ENCODE data around the gene FAM193B.
A peak's percentile ranks its signal among the peaks of the same experiment; 100 is the strongest.

Gene FAM193B

GRCh38 chr5:177474846-177475562 is 79.4 kb downstream of the FAM193B start:
- H3K9ac ChIP-seq (ENCODE audit: low read length), result no peak overlapping the region
- H3K4me2 ChIP-seq (ENCODE audit: low read length), result no peak overlapping the region
- no peak overlapping the region for H3K4me3 ChIP-seq (ENCODE audit: low read length)
- H3K56ac ChIP-seq (ENCODE audit: low read length), result peak overlapping the region; percentile 37
- H3K27me3 ChIP-seq (ENCODE audit: insufficient read depth, low read length, poor library complexity), result no peaks in the 10 kb centered on the region
- H3K18ac ChIP-seq (ENCODE audit: low read length), result no peak overlapping the region
- no peak overlapping the region for H3K27ac ChIP-seq (ENCODE audit: low read depth, low read length)
- no peaks in the 10 kb centered on the region for H3K36me3 ChIP-seq (ENCODE audit: control insufficient read depth, insufficient read depth, low read length)
- WGBS (ENCODE audit: extremely low coverage, insufficient coverage, low lambda C conversion rate), result no CpG with 5 or more reads among the region's 4 CpGs
- no peak overlapping the region for H3K23ac ChIP-seq (ENCODE audit: low read length)
- peaks cover 20% of the 10 kb centered on the region for H3K4me1 ChIP-seq (ENCODE audit: control insufficient read depth, low read depth, low read length)
- H2BK5ac ChIP-seq (ENCODE audit: low read length), result no peak overlapping the region
- H2BK15ac ChIP-seq (replicated peaks; ENCODE audit: low read depth), result no peak overlapping the region
- peaks cover 29% of the 10 kb centered on the region for H3K79me2 ChIP-seq (ENCODE audit: control insufficient read depth, insufficient read depth, low read length)
- peaks cover 13% of the 10 kb centered on the region for H3K79me1 ChIP-seq (ENCODE audit: low read length)
- H2BK120ac ChIP-seq (ENCODE audit: low read depth, low read length), result no peak overlapping the region
- peak overlapping the region; percentile 89 for H2AK5ac ChIP-seq (ENCODE audit: low read length)
- H4K5ac ChIP-seq (ENCODE audit: low read length), result no peak overlapping the region
- H4K8ac ChIP-seq (ENCODE audit: low read depth, low read length), result no peak overlapping the region
- no peak overlapping the region for H3K4ac ChIP-seq (ENCODE audit: low read depth, low read length)
- no peak for DNase-seq

GRCh38 chr5:177474002-177474476 is 80.3 kb downstream of the FAM193B start:
- no CpG with 5 or more reads among the region's 7 CpGs for WGBS (ENCODE audit: extremely low coverage, insufficient coverage, low lambda C conversion rate)
- DNase-seq, result peak; percentile 58
- H3K27ac ChIP-seq (ENCODE audit: low read depth, low read length), result no peak overlapping the region

GRCh38 chr5:177473443-177474001 is 80.8 kb downstream of the FAM193B start, which contains the start of gene DBN1:
DBN1 (minus strand) TSS chr5:177473634; CDS start chr5:177473521, 113 bp downstream.
- peak; percentile 76 for DNase-seq
- peaks cover 25% of the 10 kb centered on the region for H3K4me1 ChIP-seq (ENCODE audit: control insufficient read depth, low read depth, low read length)
- H4K8ac ChIP-seq (ENCODE audit: low read depth, low read length), result peak within 1 kb of the TSS; percentile 17

More at GRCh38 chr5:177474002-177474476, 80.3 kb downstream of the FAM193B start:
- H4K5ac ChIP-seq (ENCODE audit: low read length), result no peak overlapping the region
- peaks cover 39% of the 10 kb centered on the region for H3K79me2 ChIP-seq (ENCODE audit: control insufficient read depth, insufficient read depth, low read length)
- no peak overlapping the region for H2BK120ac ChIP-seq (ENCODE audit: low read depth, low read length)
- H3K9ac ChIP-seq (ENCODE audit: low read length), result peak overlapping the region; percentile 51
- H3K56ac ChIP-seq (ENCODE audit: low read length), result peak overlapping the region; percentile 72
- H3K4me1 ChIP-seq (ENCODE audit: control insufficient read depth, low read depth, low read length), result peaks cover 24% of the 10 kb centered on the region
- H2AK5ac ChIP-seq (ENCODE audit: low read length), result peak overlapping the region; percentile 1
- H3K27me3 ChIP-seq (ENCODE audit: insufficient read depth, low read length, poor library complexity), result no peaks in the 10 kb centered on the region
- H3K79me1 ChIP-seq (ENCODE audit: low read length), result peaks cover 20% of the 10 kb centered on the region
- H3K36me3 ChIP-seq (ENCODE audit: control insufficient read depth, insufficient read depth, low read length), result no peaks in the 10 kb centered on the region
- no peak overlapping the region for H4K8ac ChIP-seq (ENCODE audit: low read depth, low read length)
- H2BK5ac ChIP-seq (ENCODE audit: low read length), result no peak overlapping the region
- H3K4me2 ChIP-seq (ENCODE audit: low read length), result peak overlapping the region; percentile 16
- no peak overlapping the region for H2BK15ac ChIP-seq (replicated peaks; ENCODE audit: low read depth)
- H3K4me3 ChIP-seq (ENCODE audit: low read length), result no peak overlapping the region
- no peak overlapping the region for H3K4ac ChIP-seq (ENCODE audit: low read depth, low read length)
- no peak overlapping the region for H3K18ac ChIP-seq (ENCODE audit: low read length)
- peak overlapping the region; percentile 20 for H3K23ac ChIP-seq (ENCODE audit: low read length)

GRCh38 chr5:177472460-177473442 is 81.6 kb downstream of the FAM193B start:
- Histone ChIP-seq H3K4me1 (ENCODE audit: control insufficient read depth, low read depth, low read length) (peaks cover 26% of the 10 kb centered on the region), H3K4me3 (ENCODE audit: low read length) (peak overlapping the region; percentile 87), H3K18ac (ENCODE audit: low read length) (peak overlapping the region; percentile 94), H3K79me2 (ENCODE audit: control insufficient read depth, insufficient read depth, low read length) (peaks cover 45% of the 10 kb centered on the region), H4K5ac (ENCODE audit: low read length) (no peak overlapping the region), H3K27ac (ENCODE audit: low read depth, low read length) (peak overlapping the region; percentile 89), H3K36me3 (ENCODE audit: control insufficient read depth, insufficient read depth, low read length) (no peaks in the 10 kb centered on the region), H3K9ac (ENCODE audit: low read length) (peak overlapping the region; percentile 94), H3K79me1 (ENCODE audit: low read length) (peaks cover 24% of the 10 kb centered on the region), H3K56ac (ENCODE audit: low read length) (peak overlapping the region; percentile 97), H3K4ac (ENCODE audit: low read depth, low read length) (peak overlapping the region; percentile 98), H2BK15ac (replicated peaks; ENCODE audit: low read depth) (no peak overlapping the region), H2AK5ac (ENCODE audit: low read length) (no peak overlapping the region), H2BK120ac (ENCODE audit: low read depth, low read length) (peak overlapping the region; percentile 23), H2BK5ac (ENCODE audit: low read length) (peak overlapping the region; percentile 66), H3K23ac (ENCODE audit: low read length) (peak overlapping the region; percentile 59), H3K27me3 (ENCODE audit: insufficient read depth, low read length, poor library complexity) (no peaks in the 10 kb centered on the region), H4K8ac (ENCODE audit: low read depth, low read length) (peak overlapping the region; percentile 17), H3K4me2 (ENCODE audit: low read length) (peak overlapping the region; percentile 72)
- DNase-seq, result peak; percentile 56
- WGBS (ENCODE audit: extremely low coverage, insufficient coverage, low lambda C conversion rate), result no CpG with 5 or more reads among the region's 93 CpGs

More at GRCh38 chr5:177473443-177474001, 80.8 kb downstream of the FAM193B start, which contains the start of gene DBN1:
- Histone ChIP-seq H3K4me3 (ENCODE audit: low read length) (peak within 1 kb of the TSS; percentile 87), H4K5ac (ENCODE audit: low read length) (no peak within 1 kb of the TSS), H3K4ac (ENCODE audit: low read depth, low read length) (peak within 1 kb of the TSS; percentile 98), H2BK15ac (replicated peaks; ENCODE audit: low read depth) (no peak within 1 kb of the TSS), H2AK5ac (ENCODE audit: low read length) (peak within 1 kb of the TSS; percentile 1), H3K56ac (ENCODE audit: low read length) (peak within 1 kb of the TSS; percentile 97), H3K79me1 (ENCODE audit: low read length) (peaks cover 23% of the 10 kb centered on the region), H3K23ac (ENCODE audit: low read length) (peak within 1 kb of the TSS; percentile 97), H3K27me3 (ENCODE audit: insufficient read depth, low read length, poor library complexity) (no peaks in the 10 kb centered on the region), H3K9ac (ENCODE audit: low read length) (peak within 1 kb of the TSS; percentile 94), H3K27ac (ENCODE audit: low read depth, low read length) (peak within 1 kb of the TSS; percentile 89), H3K79me2 (ENCODE audit: control insufficient read depth, insufficient read depth, low read length) (peaks cover 40% of the 10 kb centered on the region), H2BK120ac (ENCODE audit: low read depth, low read length) (peak within 1 kb of the TSS; percentile 23), H3K36me3 (ENCODE audit: control insufficient read depth, insufficient read depth, low read length) (no peaks in the 10 kb centered on the region), H3K4me2 (ENCODE audit: low read length) (peak within 1 kb of the TSS; percentile 72), H2BK5ac (ENCODE audit: low read length) (peak within 1 kb of the TSS; percentile 66), H3K18ac (ENCODE audit: low read length) (peak within 1 kb of the TSS; percentile 94)
- WGBS (ENCODE audit: extremely low coverage, insufficient coverage, low lambda C conversion rate), result no CpG with 5 or more reads among the region's 69 CpGs

GRCh38 chr5:177471610-177472356 is 82.6 kb downstream of the FAM193B start:
- Histone ChIP-seq H3K27ac (ENCODE audit: low read depth, low read length) (no peak overlapping the region), H3K4ac (ENCODE audit: low read depth, low read length) (no peak overlapping the region), H3K36me3 (ENCODE audit: control insufficient read depth, insufficient read depth, low read length) (peaks cover 9% of the 10 kb centered on the region), H3K9ac (ENCODE audit: low read length) (peak overlapping the region; percentile 94), H2BK5ac (ENCODE audit: low read length) (no peak overlapping the region), H3K56ac (ENCODE audit: low read length) (peak overlapping the region; percentile 97), H3K4me1 (ENCODE audit: control insufficient read depth, low read depth, low read length) (peaks cover 26% of the 10 kb centered on the region), H3K27me3 (ENCODE audit: insufficient read depth, low read length, poor library complexity) (no peaks in the 10 kb centered on the region), H4K8ac (ENCODE audit: low read depth, low read length) (no peak overlapping the region), H2AK5ac (ENCODE audit: low read length) (no peak overlapping the region), H3K18ac (ENCODE audit: low read length) (peak overlapping the region; percentile 94), H3K79me1 (ENCODE audit: low read length) (peaks cover 26% of the 10 kb centered on the region), H3K4me2 (ENCODE audit: low read length) (peak overlapping the region; percentile 72), H3K79me2 (ENCODE audit: control insufficient read depth, insufficient read depth, low read length) (peaks cover 45% of the 10 kb centered on the region), H3K4me3 (ENCODE audit: low read length) (peak overlapping the region; percentile 78), H2BK120ac (ENCODE audit: low read depth, low read length) (no peak overlapping the region), H3K23ac (ENCODE audit: low read length) (peak overlapping the region; percentile 59), H2BK15ac (replicated peaks; ENCODE audit: low read depth) (no peak overlapping the region), H4K5ac (ENCODE audit: low read length) (no peak overlapping the region)
- WGBS (ENCODE audit: extremely low coverage, insufficient coverage, low lambda C conversion rate), result no CpG with 5 or more reads among the region's 14 CpGs
- DNase-seq, result no peak

All from mesendoderm (in vitro differentiated cells).